Keratinocyte (primary cell): Measurements from ENCODE around the gene RSPH9. TPM values are rescaled to one million over a fixed set of nuclear protein-coding genes. Genes with fewer than 3 reads are reported as not detected.

Experiments used
- DNase-seq: peaks from one replicate; pipeline ENCODE4 v3.0.0-alpha.2; 2011; ENCODE audit warnings: low read depth, missing footprints, low spot score
- FAIRE-seq: peaks from 2 replicates; lab custom pipeline; 2011; peaks lifted over from hg19 to GRCh38; lab: Jason Lieb, UNC
- H2AFZ ChIP-seq: 2 replicates; pipeline ENCODE4 v1.6.0; 2012; ENCODE audit warnings: low read length, control low read depth, inconsistent platforms; ENCODE audit not compliant: control insufficient read depth
- H3K27ac ChIP-seq: 2 replicates; pipeline ENCODE4 v1.5.1; 2011; ENCODE audit warnings: low read length; ENCODE audit not compliant: control insufficient read depth, insufficient read depth
- H3K27me3 ChIP-seq: 3 replicates; pipeline ENCODE4 v1.6.0; 2011; ENCODE audit warnings: low read length; ENCODE audit not compliant: control insufficient read depth, insufficient read depth; ENCODE audit errors: extremely low read depth
- H3K36me3 ChIP-seq, 2 experiments: 2 replicates in 1 of 2; 3 replicates in 1 of 2; pipeline ENCODE4 v1.5.1; 2011; ENCODE audit warnings: low read length in 2 of 2, mild to moderate bottlenecking in 1 of 2; ENCODE audit not compliant: control insufficient read depth in 2 of 2, insufficient read depth in 2 of 2; ENCODE audit errors: extremely low read depth in 1 of 2
- H3K4me1 ChIP-seq: 3 replicates; pipeline ENCODE4 v1.5.1; 2011; ENCODE audit warnings: low read length; ENCODE audit not compliant: control insufficient read depth, insufficient read depth; ENCODE audit errors: extremely low read depth
- H3K4me2 ChIP-seq: 3 replicates; pipeline ENCODE4 v1.6.0; 2011; ENCODE audit warnings: low read depth, low read length; ENCODE audit not compliant: control insufficient read depth, insufficient read depth; ENCODE audit errors: extremely low read depth
- H3K4me3 ChIP-seq, 3 experiments: fragments of 200-600 bp in 1 of 3; sonication (generic) in 1 of 3; 2 replicates in 2 of 3; 3 replicates in 1 of 3; pipeline ENCODE4 v1.5.1; 2011 to 2016; ENCODE audit warnings: low read length in 3 of 3, mild to moderate bottlenecking in 3 of 3, control low read depth in 2 of 3, inconsistent platforms in 1 of 3, low read depth in 1 of 3, mixed read lengths in 1 of 3, mixed run types in 1 of 3, moderate library complexity in 1 of 3; ENCODE audit not compliant: control insufficient read depth in 2 of 3, insufficient read depth in 2 of 3; ENCODE audit errors: extremely low read depth in 1 of 3
- H3K79me2 ChIP-seq: 2 replicates; pipeline ENCODE4 v1.6.0; 2012; ENCODE audit warnings: low read length; ENCODE audit not compliant: control insufficient read depth, insufficient read depth
- H3K9ac ChIP-seq: 3 replicates; pipeline ENCODE4 v1.6.0; 2011; ENCODE audit warnings: low read length; ENCODE audit not compliant: control insufficient read depth, insufficient read depth; ENCODE audit errors: extremely low read depth
- H3K9me1 ChIP-seq: 3 replicates; pipeline ENCODE4 v1.6.0; 2011; ENCODE audit warnings: low read length; ENCODE audit not compliant: control insufficient read depth, insufficient read depth; ENCODE audit errors: extremely low read depth
- H3K9me3 ChIP-seq: 2 replicates; pipeline ENCODE4 v1.5.1; 2012; ENCODE audit warnings: low read depth, low read length; ENCODE audit not compliant: control insufficient read depth
- H4K20me1 ChIP-seq: 3 replicates; pipeline ENCODE4 v1.6.0; 2011; ENCODE audit warnings: low read length; ENCODE audit not compliant: control insufficient read depth, insufficient read depth; ENCODE audit errors: extremely low read depth
- EZH2 ChIP-seq: IDR thresholded peaks from one replicate; pipeline ENCODE4 v1.6.1; 2012; ENCODE audit warnings: inconsistent platforms, mild to moderate bottlenecking, low read length, moderate library complexity
- dilution Hi-C: fragments of 300-500 bp; cut with MboI; formaldehyde crosslinking; loops from one replicate; pipeline ENCODE4 v1.7.0; 2020; ENCODE audit warnings: low sequenced_read_pairs; ENCODE audit not compliant: extremely low pct_ligation_motif_present
- polyA plus RNA-seq, 5 experiments: library from polyadenylated mRNA; depleted of rRNA in 3 of 5; stranded (reverse) in 3 of 5; stranded (forward) in 1 of 5; unstranded in 1 of 5; fragments of >200 nt; gene quantifications; 1 replicate in 1 of 5; 2 replicates in 3 of 5; 3 replicates in 1 of 5; pipeline versions ENCODE4 v1.2.1 to v1.2.3, GENCODE V29; 2011 to 2012; ENCODE audit warnings: missing spikeins in 2 of 5, low read depth in 1 of 5, low replicate concordance in 1 of 5
- TF ChIP-seq, protein P1 (sequence below), 3 experiments: IDR thresholded peaks in 1 of 3; conservative IDR thresholded peaks in 1 of 3; optimal IDR thresholded peaks in 1 of 3; 2 replicates in 2 of 3; 3 replicates in 1 of 3; pipeline versions ENCODE3 to v1.5.1; 2011; ENCODE audit warnings: low read length in 3 of 3, mild to moderate bottlenecking in 3 of 3, moderate library complexity in 2 of 3, control low read depth in 1 of 3, inconsistent platforms in 1 of 3; ENCODE audit not compliant: insufficient read depth in 2 of 3; ENCODE audit errors: extremely low read depth in 1 of 3

RSPH9 gene
- polyA plus RNA-seq, 1 donor (not counting 4 experiments of a cell fraction or from before 2014, with no cell fraction given), result not detected

DNA sequence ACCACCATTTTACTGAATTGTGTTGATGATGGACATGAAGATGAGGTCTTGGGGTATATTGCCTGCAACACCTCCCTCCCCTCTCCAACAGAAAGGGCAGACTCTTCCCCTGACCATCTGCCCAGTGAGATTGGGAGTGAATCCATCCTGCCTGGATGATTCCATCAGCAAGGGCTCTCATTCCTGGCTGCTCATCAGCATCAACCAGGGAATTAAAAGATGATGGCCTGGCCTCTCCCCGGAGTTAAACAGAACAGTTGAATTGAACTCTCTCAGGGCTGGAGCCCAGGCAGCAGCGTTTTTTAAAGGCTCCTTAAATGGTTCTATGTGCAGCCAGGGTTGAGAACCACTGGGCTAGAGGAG, 57.3 kb downstream of the RSPH9 start:
- FAIRE-seq (no peak), DNase-seq (no peak)
- H3K9me1 ChIP-seq, result no peaks in the 10 kb centered on the region
- dilution Hi-C loops, result no loop called here
- TF ChIP-seq, protein P1, sequence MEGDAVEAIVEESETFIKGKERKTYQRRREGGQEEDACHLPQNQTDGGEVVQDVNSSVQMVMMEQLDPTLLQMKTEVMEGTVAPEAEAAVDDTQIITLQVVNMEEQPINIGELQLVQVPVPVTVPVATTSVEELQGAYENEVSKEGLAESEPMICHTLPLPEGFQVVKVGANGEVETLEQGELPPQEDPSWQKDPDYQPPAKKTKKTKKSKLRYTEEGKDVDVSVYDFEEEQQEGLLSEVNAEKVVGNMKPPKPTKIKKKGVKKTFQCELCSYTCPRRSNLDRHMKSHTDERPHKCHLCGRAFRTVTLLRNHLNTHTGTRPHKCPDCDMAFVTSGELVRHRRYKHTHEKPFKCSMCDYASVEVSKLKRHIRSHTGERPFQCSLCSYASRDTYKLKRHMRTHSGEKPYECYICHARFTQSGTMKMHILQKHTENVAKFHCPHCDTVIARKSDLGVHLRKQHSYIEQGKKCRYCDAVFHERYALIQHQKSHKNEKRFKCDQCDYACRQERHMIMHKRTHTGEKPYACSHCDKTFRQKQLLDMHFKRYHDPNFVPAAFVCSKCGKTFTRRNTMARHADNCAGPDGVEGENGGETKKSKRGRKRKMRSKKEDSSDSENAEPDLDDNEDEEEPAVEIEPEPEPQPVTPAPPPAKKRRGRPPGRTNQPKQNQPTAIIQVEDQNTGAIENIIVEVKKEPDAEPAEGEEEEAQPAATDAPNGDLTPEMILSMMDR (optimal IDR thresholded peaks at IDR 0.05 in 1 of 3, IDR thresholded peaks at IDR 0.05 in 1 of 3, conservative IDR thresholded peaks at IDR 0.05 in 1 of 3; ENCODE audit: extremely low read depth in 1 of 3, insufficient read depth in 2 of 3, low read length in 3 of 3), result no peak
- TF ChIP-seq EZH2, result no peak
- no peaks in the 10 kb centered on the region for H3K79me2 ChIP-seq
- H3K9me3 ChIP-seq, result no peaks in the 10 kb centered on the region
- peak overlapping the region; percentile 83 for H2AFZ ChIP-seq
- H3K4me2 ChIP-seq, result peak overlapping the region; percentile 83
- H3K27me3 ChIP-seq, result no peaks in the 10 kb centered on the region
- H3K4me3 ChIP-seq, result peak overlapping the region in 2 of 3 experiments; percentile 12 to 31
- H3K9ac ChIP-seq, result peak overlapping the region; percentile 67
- no peaks in the 10 kb centered on the region for H3K36me3 ChIP-seq
- H3K27ac ChIP-seq, result peak overlapping the region; percentile 73
- H3K4me1 ChIP-seq, result peaks cover 23% of the 10 kb centered on the region
- H4K20me1 ChIP-seq, result no peaks in the 10 kb centered on the region

DNA sequence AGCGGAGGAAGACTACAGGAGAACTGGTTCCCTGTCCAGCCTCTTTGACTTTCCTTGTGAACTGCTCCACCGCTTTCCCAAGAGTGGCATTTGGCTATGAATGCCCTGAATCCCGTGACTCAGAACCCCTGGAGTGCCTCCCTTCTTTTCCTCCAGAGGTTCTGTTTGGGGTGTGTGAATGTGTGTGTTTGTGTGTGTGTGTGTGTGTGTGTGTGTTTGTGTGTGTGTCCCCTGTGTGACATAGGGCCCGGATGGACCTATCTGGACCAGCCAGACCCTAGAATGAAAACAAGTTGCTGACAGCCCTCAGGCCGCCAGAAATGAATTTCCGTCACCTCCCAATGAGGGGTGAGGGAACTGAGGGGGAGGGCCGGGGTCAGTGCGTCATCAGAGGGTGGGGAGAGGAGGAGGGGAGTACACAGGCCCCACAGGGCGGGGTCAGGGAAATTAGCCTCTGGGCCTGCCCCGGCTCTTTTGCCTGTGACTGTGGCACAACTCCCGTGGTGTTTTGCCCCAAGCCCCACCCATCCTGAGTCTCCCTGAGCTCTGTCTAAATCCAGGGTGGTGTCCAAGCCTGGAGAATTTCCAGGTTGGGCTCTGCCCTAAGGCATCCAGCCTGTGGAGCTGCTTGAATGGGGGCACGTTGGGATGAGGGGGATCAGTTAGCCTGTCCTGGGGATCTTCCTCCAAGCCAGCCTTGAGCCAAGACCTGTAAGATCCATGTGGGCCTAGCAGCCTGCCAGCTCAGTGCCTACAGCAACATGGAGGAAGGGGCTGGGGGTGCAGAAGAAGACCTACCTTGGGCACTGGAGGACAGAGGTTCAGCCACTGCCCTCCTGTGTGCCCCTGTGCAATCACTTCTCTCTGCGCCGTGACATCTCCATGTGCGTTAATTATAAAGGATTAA, 58.0 kb downstream of the RSPH9 start:
- no peaks in the 10 kb centered on the region for H3K27me3 ChIP-seq
- peak overlapping the region; percentile 67 for H3K9ac ChIP-seq
- peaks cover 23% of the 10 kb centered on the region for H3K4me1 ChIP-seq
- H3K4me2 ChIP-seq, result peak overlapping the region; percentile 83
- H3K4me3 ChIP-seq, result peak overlapping the region in 2 of 3 experiments; percentile 12 to 31
- H3K27ac ChIP-seq, result peak overlapping the region; percentile 73
- no peaks in the 10 kb centered on the region for H3K9me3 ChIP-seq
- dilution Hi-C loops, result no loop called here
- peak overlapping the region; percentile 85 for H2AFZ ChIP-seq
- H3K9me1 ChIP-seq, result no peaks in the 10 kb centered on the region
- H3K79me2 ChIP-seq, result no peaks in the 10 kb centered on the region
- no peak for TF ChIP-seq EZH2
- TF ChIP-seq, protein P1 (optimal IDR thresholded peaks at IDR 0.05 in 1 of 3, IDR thresholded peaks at IDR 0.05 in 1 of 3, conservative IDR thresholded peaks at IDR 0.05 in 1 of 3; ENCODE audit: extremely low read depth in 1 of 3, insufficient read depth in 2 of 3, low read length in 3 of 3), result no peak
- FAIRE-seq, result no peak
- no peaks in the 10 kb centered on the region for H3K36me3 ChIP-seq
- peak; percentile 55 for DNase-seq
- no peaks in the 10 kb centered on the region for H4K20me1 ChIP-seq
